Stomach (tissue), 4 donors: ENCODE measurements around the gene SH3BP4.

Experiments used
- EP300 ChIP-seq: sonication (generic); formaldehyde crosslinking; IDR thresholded peaks from one replicate; pipeline ENCODE4 v1.6.1; 2017; ENCODE audit warnings: antibody characterized with exemption
- TF ChIP-seq, protein P1 (sequence below), 7 experiments: fragments of 450-650 bp in 4 of 7; fragments of 200-600 bp in 3 of 7; sonication (generic) in 3 of 7; IDR thresholded peaks; one replicate each; pipeline ENCODE4 v1.5.1; 2016 to 2019; ENCODE audit warnings: antibody characterized with exemption in 7 of 7, control low read depth in 2 of 7, mild to moderate bottlenecking in 1 of 7

- TF ChIP-seq, protein P1, sequence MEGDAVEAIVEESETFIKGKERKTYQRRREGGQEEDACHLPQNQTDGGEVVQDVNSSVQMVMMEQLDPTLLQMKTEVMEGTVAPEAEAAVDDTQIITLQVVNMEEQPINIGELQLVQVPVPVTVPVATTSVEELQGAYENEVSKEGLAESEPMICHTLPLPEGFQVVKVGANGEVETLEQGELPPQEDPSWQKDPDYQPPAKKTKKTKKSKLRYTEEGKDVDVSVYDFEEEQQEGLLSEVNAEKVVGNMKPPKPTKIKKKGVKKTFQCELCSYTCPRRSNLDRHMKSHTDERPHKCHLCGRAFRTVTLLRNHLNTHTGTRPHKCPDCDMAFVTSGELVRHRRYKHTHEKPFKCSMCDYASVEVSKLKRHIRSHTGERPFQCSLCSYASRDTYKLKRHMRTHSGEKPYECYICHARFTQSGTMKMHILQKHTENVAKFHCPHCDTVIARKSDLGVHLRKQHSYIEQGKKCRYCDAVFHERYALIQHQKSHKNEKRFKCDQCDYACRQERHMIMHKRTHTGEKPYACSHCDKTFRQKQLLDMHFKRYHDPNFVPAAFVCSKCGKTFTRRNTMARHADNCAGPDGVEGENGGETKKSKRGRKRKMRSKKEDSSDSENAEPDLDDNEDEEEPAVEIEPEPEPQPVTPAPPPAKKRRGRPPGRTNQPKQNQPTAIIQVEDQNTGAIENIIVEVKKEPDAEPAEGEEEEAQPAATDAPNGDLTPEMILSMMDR (IDR thresholded peaks at IDR 0.05): no peak
- no peak for TF ChIP-seq EP300
Observed at GRCh38 chr2:234969306-234970098, 17.7 kb downstream of the SH3BP4 start.
